Hematopoietic multipotent progenitor cell treated with erythropoietin and hydrocortisone succinate and interleukin-3 and kit ligand, for 4 days (in vitro differentiated cells): ENCODE measurements around the gene RPL11.
A peak's percentile ranks its signal among the peaks of the same experiment; 100 is the strongest.

ENCODE experiments used
- DNase-seq: peaks from one replicate; pipeline ENCODE4 v3.0.0-alpha.2; 2015

RPL11 gene

DNA sequence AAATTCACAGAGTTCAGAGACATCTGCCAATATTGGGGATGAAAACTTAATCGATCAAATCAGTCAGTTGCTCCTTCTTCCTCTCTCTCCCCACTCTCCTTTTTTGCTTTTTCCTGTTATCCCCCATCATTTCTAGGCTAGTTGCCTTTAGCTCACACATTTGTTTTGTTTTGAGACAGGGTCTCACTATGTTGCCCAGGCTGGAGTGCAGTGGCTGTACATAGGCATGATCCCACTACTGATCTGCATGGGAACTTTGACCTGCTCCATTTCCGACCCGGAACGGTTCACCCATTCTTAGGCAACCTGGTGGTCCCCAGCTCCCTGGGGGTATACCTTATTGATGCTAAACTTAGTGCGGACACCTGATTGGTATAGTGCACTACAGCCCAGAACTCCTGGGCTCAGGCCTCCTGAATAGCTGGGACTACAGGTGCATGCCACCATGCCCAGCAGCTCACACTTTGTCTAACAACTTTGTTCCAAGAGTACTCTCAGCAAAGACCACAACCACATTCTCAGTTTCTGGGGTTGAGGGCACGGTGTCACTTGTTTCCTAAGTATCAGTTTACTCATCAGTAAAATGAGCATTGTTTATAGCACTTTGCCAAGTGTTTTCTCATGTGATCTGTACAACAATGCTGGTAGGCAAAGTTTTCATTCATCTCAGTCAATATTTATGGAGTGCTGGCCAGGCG is 45.0 kb downstream of the RPL11 start:
- DNase-seq: no peak

DNA sequence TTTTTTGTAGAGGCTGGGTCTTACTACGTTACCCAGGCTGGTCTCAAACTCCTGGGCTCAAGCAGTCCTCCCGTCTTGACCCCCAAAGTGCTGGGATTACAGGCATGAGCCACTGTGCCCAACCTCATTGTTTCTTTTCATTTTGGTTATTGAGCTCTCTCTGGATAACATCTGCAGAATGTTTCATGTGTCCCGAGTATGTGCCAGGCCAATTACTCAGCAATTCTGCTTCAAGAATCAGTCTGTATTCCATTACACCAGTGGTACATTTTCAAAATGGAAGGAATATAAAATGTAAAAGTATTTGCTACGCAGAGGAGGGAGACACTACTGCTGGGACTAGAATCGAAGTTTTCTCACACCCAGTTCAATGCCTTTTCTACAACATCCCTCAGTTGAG is 50.0 kb downstream of the RPL11 start:
- DNase-seq: no peak

DNA sequence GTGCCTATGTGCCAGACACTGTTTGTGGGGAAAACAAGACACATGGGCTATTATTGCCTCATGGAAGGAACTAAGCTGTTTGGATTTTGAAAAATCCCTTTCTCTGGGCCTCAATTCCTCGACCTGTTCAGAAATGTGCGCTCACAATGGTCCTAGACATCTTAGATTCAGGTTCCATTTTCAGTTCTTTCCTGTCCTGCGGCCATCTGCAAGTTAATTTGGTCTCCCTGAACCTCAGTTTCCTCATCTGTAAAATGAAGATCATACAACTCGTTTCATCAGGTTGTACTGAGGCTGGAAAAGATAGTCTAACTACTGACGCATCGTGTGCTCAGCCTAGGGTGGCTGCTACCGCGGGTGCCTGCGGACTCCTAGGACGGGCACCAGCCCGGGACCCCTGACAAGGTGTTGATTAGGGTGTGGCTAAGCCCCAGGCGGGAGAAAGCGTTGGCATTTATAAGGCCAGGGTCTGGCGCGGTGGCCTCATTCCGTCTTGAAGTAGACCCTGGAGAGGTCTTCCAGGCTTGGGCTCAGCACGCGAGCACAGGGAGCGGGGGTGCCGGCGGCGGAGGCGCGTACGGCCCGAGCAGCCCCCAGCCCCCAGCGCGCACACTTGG is 51.2 kb downstream of the RPL11 start:
- no peak for DNase-seq

DNA sequence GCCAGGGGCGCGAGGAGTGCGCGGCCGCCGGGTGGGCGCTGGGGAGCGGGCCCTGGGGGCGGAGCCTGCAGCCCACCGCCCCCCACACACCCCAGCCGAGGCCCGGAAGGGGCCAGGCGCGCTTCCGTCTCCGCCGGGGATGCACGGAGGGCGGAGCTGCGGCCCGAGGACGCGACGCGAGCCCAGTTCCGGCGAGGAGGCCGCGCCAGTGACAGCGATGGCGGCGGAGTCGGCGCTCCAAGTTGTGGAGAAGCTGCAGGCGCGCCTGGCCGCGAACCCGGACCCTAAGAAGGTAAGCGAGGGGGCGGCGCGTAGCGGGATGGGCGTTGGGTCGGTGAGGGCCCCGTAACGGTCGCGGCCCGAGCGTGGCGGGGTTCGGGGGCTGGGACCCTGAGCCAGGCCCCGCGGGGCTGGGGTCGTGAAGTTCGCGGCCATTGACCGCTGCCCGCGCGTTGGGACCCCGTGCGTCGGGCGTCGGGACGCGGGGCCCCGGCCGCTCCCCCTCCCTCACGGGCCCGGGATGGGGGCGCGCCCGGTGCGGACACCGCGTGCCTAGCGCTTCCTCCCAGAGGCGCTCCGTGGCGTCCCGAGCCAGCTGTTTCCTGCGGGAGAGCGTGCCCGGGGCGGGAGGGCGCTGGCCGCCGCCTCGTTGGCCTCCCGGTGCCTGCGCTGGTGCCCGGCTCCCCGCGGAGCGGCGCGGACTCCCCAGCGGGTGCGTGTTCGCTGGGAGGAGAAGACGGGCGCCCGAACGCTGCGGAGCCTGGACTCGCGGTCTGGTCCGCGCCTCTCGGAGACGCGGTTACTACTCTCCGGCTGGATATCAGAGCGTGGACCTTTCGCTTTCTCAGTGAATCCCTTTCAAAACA is 51.9 kb downstream of the RPL11 start, which contains the start of gene ELOA:
Gene ELOA (plus strand): TSS at position 185 of the 866 bp plus-strand sequence. CDS start 33 bp downstream, at position 218.
- peak; percentile 93 for DNase-seq

DNA sequence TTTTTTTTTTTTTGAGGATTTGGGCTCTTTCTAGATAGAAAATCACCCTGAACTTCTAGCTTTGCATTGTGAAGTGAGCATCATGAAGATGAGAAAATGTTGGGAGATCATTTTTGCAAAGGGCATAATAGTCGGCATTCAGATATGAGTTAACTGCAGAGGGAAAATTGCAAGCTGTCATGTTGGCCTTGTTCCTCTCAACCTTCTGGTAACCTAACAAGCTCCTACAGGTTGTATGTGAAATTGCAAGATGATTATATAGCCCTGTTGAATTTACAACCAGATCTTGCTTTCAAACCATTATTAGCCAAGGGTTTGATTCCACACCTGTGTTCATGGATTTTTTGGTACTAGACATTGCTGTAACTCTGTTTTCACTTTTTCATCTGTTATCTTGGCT is 53.9 kb downstream of the RPL11 start:
- peak; percentile 80 for DNase-seq
